ES-I3 (cell line): ENCODE measurements around the gene TMEM132D.

ENCODE experiments used
- H3K36me3 ChIP-seq: 2 replicates; pipeline ENCODE4 v1.6.1; 2013; ENCODE audit warnings: mild to moderate bottlenecking, low read length, control low read depth, moderate library complexity; ENCODE audit not compliant: insufficient read depth
- H3K4me1 ChIP-seq: 2 replicates; pipeline ENCODE4 v1.6.1; 2013; ENCODE audit warnings: mild to moderate bottlenecking, control low read depth, low read length; ENCODE audit not compliant: insufficient read depth
- H3K9ac ChIP-seq: 2 replicates; pipeline ENCODE4 v1.6.1; 2013; ENCODE audit warnings: low read depth, mild to moderate bottlenecking, low read length, moderate library complexity
- H3K9me3 ChIP-seq: 2 replicates; pipeline ENCODE4 v1.6.1; 2013; ENCODE audit warnings: mild to moderate bottlenecking, low read length, moderate library complexity; ENCODE audit not compliant: control insufficient read depth, insufficient read depth

The TMEM132D gene

DNA sequence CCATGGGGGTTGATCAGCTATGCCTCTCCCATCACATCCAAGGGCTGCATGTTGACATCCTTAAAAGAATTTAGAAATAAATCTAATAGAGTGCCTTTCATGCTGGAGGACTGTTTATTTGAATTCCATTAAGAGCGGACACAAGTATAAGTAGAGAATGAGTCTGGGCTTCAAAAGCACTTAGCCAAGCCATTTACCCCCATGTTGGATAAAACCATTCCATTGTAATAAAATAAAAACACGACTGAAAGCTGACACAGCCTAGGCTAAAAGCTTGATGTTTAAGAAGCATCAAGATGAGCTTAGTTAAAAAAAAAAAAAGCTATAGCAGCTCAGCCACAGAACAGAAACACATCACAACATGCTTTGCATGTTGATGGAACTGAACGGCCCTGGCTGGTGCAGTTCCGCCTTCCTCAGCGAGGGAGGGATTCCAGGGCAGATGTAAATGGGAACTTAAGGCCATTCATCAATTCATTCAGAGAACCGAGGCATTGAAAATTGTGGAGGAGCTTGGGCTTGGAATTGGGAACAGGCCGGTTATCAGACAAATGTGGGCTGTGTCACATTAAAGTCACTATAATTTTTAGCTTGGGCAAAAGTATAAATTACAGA, 41.2 kb downstream of the TMEM132D start:
- Histone ChIP-seq H3K9me3 (no peaks in the 10 kb centered on the region; the same call in 1 of the 2 replicates), H3K36me3 (no peaks in the 10 kb centered on the region; the same call in 1 of the 2 replicates), H3K9ac (no peak overlapping the region), H3K4me1 (no peaks in the 10 kb centered on the region)

DNA sequence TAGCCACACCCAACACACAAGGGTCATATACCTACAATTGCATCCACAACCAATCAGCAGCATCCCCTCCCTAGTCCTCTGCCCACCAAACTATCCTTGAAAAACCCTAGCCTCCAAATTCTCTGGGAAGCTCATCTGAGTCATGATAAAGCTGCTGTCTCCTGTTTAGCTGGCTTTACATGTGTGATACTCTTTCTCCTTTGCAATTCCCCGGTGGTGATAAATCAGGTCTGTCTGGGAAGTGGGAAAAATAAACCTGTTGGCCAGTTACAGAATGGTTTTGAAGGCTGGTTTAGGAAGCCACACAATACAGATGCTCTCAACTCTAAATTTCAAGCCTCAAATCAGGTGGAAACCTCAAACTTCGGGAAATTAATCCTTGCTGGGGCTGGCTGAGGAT, 41.9 kb downstream of the TMEM132D start:
- Histone ChIP-seq H3K36me3 (no peaks in the 10 kb centered on the region; the same call in 1 of the 2 replicates), H3K9me3 (no peaks in the 10 kb centered on the region), H3K4me1 (no peaks in the 10 kb centered on the region), H3K9ac (no peak overlapping the region)

DNA sequence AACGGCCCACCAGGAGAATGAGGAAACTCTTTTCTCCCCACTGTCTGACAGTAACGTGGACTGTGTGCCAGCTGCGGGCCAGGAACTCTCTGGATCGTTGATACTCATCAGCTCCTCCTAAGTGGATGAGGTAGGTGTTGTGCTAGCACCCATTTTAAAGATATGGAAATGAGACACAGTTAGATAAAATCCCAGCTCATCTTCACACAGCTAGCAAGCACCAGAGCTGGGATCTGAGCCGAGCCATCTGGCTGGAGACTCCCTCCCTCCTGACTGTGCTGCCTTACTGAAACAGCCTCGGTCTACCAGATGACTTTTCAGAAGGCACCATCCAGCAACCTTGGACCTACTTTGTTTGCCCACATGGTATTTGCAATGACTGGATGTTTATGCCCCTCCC, 49.2 kb downstream of the TMEM132D start:
- H3K4me1 ChIP-seq = no peaks in the 10 kb centered on the region
- no peaks in the 10 kb centered on the region for H3K36me3 ChIP-seq
- H3K9ac ChIP-seq = no peak overlapping the region
- no peaks in the 10 kb centered on the region for H3K9me3 ChIP-seq

DNA sequence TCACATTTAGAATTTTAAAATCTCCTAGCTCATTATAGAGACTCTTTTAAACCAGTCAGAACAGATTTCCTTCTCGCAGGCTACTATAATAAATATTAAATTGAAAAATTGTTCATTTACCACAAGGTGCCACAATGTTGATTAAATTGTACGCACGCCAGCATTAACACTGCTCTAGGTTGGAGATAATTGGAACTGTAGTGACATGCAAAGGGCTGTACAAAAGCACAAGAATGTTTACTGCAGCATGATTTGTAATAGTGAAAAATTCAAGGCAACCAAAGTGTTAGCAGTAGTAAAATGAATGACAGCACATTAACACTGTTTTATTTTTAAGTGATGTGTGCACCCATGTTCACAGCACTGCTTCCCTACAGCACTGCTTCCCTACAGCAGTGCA, 52.5 kb downstream of the TMEM132D start:
- H3K36me3 ChIP-seq = no peaks in the 10 kb centered on the region
- H3K4me1 ChIP-seq = no peaks in the 10 kb centered on the region
- H3K9ac ChIP-seq = no peak overlapping the region
- H3K9me3 ChIP-seq = no peaks in the 10 kb centered on the region

DNA sequence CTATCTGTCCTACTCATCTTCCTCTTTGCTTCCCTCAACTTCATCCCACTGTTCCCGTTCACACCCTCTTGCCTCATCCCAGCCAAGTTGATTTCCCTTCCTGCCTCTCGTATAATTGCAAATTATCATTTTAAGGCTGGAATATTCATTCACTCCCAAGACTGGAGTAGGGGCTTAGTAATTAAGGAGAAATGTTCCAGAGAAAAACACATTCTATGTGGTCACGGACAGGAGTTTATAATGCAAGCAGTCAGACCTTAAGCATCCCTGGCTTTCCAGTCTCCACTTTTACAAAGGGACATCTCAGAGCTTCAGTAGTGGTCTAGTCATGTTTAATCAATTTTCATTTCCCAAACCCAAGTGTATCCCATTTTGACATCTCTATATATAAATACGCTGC, 54.9 kb downstream of the TMEM132D start:
- no peaks in the 10 kb centered on the region for H3K36me3 ChIP-seq
- H3K4me1 ChIP-seq = no peaks in the 10 kb centered on the region
- no peak overlapping the region for H3K9ac ChIP-seq
- H3K9me3 ChIP-seq = no peaks in the 10 kb centered on the region

DNA sequence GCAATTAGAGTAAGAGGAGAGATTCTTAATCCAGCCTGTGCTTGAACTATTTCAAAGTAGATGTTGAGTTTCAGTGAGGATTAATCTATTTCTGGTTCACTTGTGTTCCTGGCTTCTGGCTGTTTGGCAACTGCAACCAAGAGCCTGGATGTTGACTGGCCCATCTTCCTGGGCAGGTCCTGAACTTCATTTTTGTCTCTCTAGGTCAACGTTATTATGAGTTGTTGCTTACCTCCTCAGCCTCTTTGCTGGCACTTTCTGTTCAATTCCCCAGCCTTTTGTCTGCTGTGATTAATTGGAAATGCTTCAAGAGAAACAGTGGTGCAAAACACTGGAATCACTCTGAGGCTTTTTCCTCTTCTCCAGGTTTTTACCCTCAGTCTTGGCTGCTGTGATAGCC, 56.8 kb downstream of the TMEM132D start:
- H3K9ac ChIP-seq = no peak overlapping the region
- H3K9me3 ChIP-seq = no peaks in the 10 kb centered on the region
- no peaks in the 10 kb centered on the region for H3K4me1 ChIP-seq
- no peaks in the 10 kb centered on the region for H3K36me3 ChIP-seq

DNA sequence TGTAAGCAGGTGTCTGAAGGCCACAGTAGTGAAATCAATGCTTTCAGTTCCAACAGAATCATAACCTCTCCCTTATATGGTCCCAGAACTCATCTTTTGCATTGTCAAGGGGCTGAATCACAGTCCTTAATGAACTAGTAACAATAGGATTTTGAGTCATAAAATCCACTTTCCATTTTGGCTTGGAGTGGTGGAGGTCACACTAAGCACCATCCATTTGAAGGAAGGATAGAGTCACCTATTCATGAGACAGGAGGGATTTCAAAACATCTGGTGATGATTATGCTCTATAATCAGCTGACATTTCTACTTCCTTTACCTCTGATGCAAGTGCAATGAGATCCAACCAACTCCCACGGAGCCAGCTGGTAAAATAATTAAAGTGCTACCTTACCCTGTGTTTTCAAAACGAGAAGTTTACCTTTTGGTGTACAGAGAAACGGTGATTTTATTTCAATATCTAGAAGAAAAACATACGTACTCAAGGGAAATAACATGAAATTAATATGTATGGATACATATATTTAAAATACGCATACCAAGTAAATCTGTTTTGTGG, 59.1 kb downstream of the TMEM132D start:
- H3K9me3 ChIP-seq = no peaks in the 10 kb centered on the region
- no peaks in the 10 kb centered on the region for H3K4me1 ChIP-seq
- no peak overlapping the region for H3K9ac ChIP-seq
- H3K36me3 ChIP-seq = no peaks in the 10 kb centered on the region

DNA sequence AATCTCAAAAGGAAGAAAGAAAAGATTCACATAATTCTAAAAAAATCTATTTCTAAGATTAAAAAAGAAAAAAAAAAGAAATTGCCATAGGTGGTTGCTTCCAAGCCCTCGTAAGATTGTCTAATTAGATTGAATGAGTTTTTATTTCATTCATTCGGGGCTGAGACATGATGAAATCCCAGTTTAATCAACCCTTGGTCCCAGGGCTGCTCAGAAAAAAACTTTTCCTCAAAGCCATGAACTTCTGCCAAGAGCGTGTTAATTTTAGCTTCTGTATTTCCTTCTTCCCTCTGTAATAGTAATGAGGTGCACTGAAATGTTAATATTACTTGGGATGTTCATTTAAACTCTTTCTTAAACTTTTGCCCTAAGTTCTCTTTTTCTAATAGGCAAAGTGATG, 62.6 kb downstream of the TMEM132D start:
- Histone ChIP-seq H3K9me3 (no peaks in the 10 kb centered on the region), H3K36me3 (no peaks in the 10 kb centered on the region), H3K4me1 (peaks cover 8% of the 10 kb centered on the region; the same call in 1 of the 2 replicates), H3K9ac (no peak overlapping the region)

DNA sequence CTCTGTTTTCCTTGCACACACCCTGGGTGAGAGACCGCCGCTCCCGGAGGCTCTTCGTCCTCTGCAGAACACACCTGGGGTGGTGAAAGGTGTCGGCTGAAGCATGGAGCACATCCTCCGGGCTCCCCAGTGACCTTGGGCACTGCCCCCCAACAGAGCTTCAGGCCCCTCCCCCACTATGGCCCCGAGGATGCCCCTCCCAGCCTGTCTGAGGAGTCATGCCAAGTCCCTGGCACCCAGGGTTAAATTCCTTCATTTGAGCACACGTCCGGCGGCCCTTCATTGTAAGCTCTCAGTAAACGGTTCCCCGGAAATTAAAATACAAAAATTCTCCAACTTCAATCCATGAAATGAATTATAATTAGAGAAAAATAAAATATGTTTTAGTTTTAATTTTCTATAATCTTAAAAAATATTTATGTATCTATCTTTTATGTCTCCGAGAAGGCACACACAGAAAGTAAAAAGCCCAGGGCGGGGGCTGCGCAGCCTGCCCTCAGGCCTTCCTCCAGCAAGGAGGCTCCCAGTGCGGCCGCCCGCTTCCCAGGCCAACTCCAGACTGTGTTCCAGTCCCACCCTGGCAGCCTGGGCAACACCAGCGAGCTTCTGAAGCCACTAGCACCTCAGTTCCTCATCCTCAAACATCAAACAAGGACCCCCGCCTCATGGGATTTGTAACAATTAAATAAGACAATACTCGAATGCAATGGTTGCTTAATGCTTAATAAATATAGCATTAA, 63.5 kb downstream of the TMEM132D start:
- Histone ChIP-seq H3K36me3 (no peaks in the 10 kb centered on the region), H3K9ac (no peak overlapping the region), H3K4me1 (peaks cover 8% of the 10 kb centered on the region; the same call in 1 of the 2 replicates), H3K9me3 (no peaks in the 10 kb centered on the region)

DNA sequence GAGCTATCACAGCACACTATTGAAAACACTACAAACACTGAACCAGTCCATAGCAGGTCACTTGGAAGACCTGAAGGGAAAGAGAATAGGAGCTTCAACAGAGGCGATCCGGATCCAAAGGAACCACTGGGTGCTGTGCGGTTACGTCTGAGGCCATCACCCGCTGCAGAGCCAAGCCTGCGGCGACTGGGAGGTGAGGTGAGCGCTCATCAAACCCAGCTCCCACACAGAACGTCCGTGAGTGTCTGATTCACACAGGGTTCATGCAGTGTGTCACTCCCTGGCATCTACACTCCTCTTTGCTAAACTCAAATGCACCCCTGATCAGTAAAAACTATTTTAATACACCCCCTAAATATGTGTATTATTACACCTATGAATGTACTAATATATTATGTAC, 64.1 kb downstream of the TMEM132D start:
- Histone ChIP-seq H3K9ac (no peak overlapping the region), H3K36me3 (no peaks in the 10 kb centered on the region), H3K4me1 (peaks cover 8% of the 10 kb centered on the region; the same call in 1 of the 2 replicates), H3K9me3 (no peaks in the 10 kb centered on the region)

DNA sequence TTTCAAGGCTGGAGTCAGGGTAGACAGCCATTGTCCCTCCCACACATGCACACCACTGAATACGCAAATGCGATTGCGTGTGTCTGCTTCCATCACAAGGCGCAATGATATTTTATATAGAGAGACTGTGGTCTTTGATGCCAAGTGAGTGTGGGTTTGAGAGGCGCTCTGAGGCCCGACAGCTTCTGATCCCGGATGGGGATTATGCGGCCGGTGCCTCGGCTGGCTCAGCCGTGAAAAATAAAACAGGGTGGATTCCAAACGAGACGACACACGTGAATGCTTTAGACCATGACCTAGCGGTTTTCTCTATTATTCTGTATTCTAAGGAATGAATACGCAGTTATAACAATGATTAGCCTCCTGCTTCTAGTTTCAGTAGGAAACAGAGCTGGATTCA, 72.5 kb downstream of the TMEM132D start:
- H3K9me3 ChIP-seq = no peaks in the 10 kb centered on the region
- no peak overlapping the region; the same call in 1 of the 2 replicates for H3K9ac ChIP-seq
- H3K36me3 ChIP-seq = no peaks in the 10 kb centered on the region; the same call in 1 of the 2 replicates
- peaks cover 27% of the 10 kb centered on the region for H3K4me1 ChIP-seq

DNA sequence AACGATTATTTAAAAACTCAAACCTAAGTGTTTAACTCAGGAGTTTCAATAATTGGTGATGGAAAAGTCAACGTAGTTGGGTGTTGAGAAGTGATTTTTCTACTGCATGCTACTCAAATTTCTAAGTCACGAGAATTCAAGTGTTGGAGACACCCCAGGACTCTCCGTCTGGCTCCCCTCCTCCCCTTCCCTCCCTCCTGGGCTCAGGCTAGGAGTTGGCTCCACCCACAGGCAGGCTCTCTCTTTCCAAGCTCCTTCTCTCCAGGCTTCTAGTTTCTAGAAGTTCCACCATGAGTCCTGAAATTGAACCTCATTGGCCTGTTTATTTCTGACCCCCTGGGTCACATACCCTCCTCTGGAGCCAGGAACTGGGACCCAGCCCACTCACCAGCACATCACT, 73.0 kb downstream of the TMEM132D start:
- Histone ChIP-seq H3K4me1 (peaks cover 29% of the 10 kb centered on the region), H3K9me3 (no peaks in the 10 kb centered on the region), H3K36me3 (no peaks in the 10 kb centered on the region; the same call in 1 of the 2 replicates), H3K9ac (no peak overlapping the region)

DNA sequence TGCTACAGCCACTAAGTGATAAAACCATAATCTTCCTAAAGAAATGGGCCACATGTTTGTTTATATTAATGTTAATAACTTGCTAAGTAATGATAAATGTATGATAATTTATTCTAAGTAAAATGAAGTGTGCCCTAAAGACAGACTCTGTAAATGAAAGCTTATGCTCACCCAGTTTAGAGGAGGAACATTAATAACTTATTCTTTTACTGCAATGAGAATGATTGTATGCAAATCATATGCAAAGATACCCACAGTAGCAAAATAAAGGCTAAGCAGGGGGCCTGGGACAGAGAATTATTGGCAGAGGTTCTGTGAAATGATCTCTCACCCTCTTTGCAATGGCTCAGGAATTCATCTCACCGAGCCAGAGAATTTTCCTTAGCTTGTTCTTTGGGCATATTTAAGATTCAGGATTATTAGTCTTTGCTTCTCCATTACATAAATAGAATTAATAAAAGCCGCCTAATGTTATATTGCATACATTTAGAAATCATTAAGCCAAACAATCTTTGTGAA, 75.9 kb downstream of the TMEM132D start:
- Histone ChIP-seq H3K4me1 (peaks cover 29% of the 10 kb centered on the region), H3K36me3 (no peaks in the 10 kb centered on the region; the same call in 1 of the 2 replicates), H3K9ac (no peak overlapping the region), H3K9me3 (peaks cover 2% of the 10 kb centered on the region; the same call in 1 of the 2 replicates)

DNA sequence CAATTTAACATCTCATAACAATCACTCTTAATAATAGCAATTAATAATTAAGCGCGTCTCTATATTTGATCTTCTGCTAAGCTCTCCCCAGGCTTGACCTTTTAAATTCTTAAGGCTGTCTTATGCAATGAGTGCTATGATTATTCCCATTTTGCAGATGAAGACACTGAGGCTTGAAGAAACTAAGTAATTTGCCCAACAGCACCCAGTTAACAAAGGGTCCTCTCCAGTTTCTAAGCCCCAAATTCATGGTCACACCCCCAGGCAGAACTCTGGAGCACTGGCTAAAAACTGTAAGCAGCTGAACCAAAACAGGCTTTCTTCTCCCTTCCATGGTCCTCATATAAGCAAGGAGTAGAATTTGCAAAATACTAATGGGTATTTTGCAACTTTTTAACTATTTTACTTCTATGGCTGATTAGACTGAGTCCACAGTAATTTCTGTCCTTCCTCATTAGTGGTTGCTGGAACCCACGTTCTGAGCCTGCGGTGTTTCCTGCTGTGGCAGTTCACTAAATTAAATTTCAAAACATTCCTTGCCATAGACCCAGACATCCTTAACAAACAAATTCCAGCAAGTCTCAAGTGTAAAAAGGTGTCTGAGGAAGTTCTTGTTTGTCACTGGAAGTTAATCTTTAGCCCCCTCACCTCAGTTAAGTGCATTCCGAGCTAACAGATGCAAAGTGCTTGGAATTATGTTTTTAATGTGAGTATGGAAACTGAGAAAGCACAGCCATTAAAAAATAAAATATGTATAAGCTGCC, 76.5 kb downstream of the TMEM132D start:
- Histone ChIP-seq H3K36me3 (no peaks in the 10 kb centered on the region; the same call in 1 of the 2 replicates), H3K4me1 (peaks cover 29% of the 10 kb centered on the region), H3K9me3 (peaks cover 2% of the 10 kb centered on the region; the same call in 1 of the 2 replicates), H3K9ac (no peak overlapping the region)
